ENCODE data around the gene VPS51. TPM values are rescaled to one million over a fixed set of nuclear protein-coding genes. Genes with fewer than 3 reads are reported as not detected.

VPS51 gene
- total and polyA plus RNA-seq, 9 of the 15 experiments (the other 6 are each of a cell fraction or from before 2014, with no cell fraction given) = 1.8 to 143 (median 46.8) TPM

GRCh38 chr11:65111744-65112545 lies 15.9 kb downstream of the VPS51 start, which contains the start of gene TM7SF2 (continued):
- no peak for TF ChIP-seq STAT5A (IDR thresholded peaks at IDR 0.05; ENCODE audit: borderline replicate concordance, low read length)
- TF ChIP-seq OTX1 (CRISPR knock-in tag; IDR thresholded peaks at IDR 0.05) = no peak
- 0 out of 4 replicates have a peak, but pooled peaks of 1 of the 2 experiments have one; percentile 10 for TF ChIP-seq TBL1XR1 (IDR thresholded peaks at IDR 0.05; ENCODE audit: low read length in 2 of 2)
- no peak for TF ChIP-seq SIN3B (IDR thresholded peaks at IDR 0.05; ENCODE audit: low read depth)
- 0 out of 2 replicates have a peak, but pooled peaks have one; percentile 67 for TF ChIP-seq KDM2B (CRISPR knock-in tag; IDR thresholded peaks at IDR 0.05)
- TF ChIP-seq ZNF311 (CRISPR knock-in tag; IDR thresholded peaks at IDR 0.05) = no peak
- no peak for TF ChIP-seq CREM (IDR thresholded peaks at IDR 0.05; ENCODE audit: low read depth)
- TF ChIP-seq TAF1 (IDR thresholded peaks at IDR 0.05; ENCODE audit: control insufficient read depth, extremely low read depth, insufficient read depth, low read length, severe bottlenecking) = peak; percentile 39
- TF ChIP-seq HLTF (IDR thresholded peaks at IDR 0.05) = no peak
- TF ChIP-seq ZNF551 (CRISPR knock-in tag; IDR thresholded peaks at IDR 0.05) = no peak
- TF ChIP-seq, protein P1, sequence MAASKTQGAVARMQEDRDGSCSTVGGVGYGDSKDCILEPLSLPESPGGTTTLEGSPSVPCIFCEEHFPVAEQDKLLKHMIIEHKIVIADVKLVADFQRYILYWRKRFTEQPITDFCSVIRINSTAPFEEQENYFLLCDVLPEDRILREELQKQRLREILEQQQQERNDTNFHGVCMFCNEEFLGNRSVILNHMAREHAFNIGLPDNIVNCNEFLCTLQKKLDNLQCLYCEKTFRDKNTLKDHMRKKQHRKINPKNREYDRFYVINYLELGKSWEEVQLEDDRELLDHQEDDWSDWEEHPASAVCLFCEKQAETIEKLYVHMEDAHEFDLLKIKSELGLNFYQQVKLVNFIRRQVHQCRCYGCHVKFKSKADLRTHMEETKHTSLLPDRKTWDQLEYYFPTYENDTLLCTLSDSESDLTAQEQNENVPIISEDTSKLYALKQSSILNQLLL (CRISPR knock-in tag; IDR thresholded peaks at IDR 0.05; ENCODE audit: borderline replicate concordance) = no peak
- TF ChIP-seq ZNF696 (CRISPR knock-in tag; conservative IDR thresholded peaks at IDR 0.05) = no peak
- TF ChIP-seq ZNF717 (CRISPR knock-in tag; IDR thresholded peaks at IDR 0.05) = 0 out of 2 replicates have a peak, but pooled peaks have one; percentile 9
- TF ChIP-seq KLF6 (CRISPR knock-in tag; IDR thresholded peaks at IDR 0.05; ENCODE audit: borderline replicate concordance) = no peak
- no peak for TF ChIP-seq RBM15 (IDR thresholded peaks at IDR 0.05; ENCODE audit: insufficient read depth, low read length)
- no peak for TF ChIP-seq SNRNP70 (optimal IDR thresholded peaks at IDR 0.05; ENCODE audit: low read depth, low read length)
- TF ChIP-seq ZZZ3 (IDR thresholded peaks at IDR 0.05) = no peak
- no peak for TF ChIP-seq ETS1 (conservative IDR thresholded peaks at IDR 0.05; ENCODE audit: control insufficient read depth, low read depth, low read length)
- no peak for TF ChIP-seq CREBBP (IDR thresholded peaks at IDR 0.05; ENCODE audit: low read depth, low read length)
- no peak for TF ChIP-seq HMG20A (CRISPR knock-in tag; conservative IDR thresholded peaks at IDR 0.05)
- TF ChIP-seq C11orf30 (IDR thresholded peaks at IDR 0.05; ENCODE audit: low read depth) = no peak
- TF ChIP-seq POLR2AphosphoS5 (IDR thresholded peaks at IDR 0.05; ENCODE audit: control insufficient read depth, insufficient read depth, low read depth, low read length) = peak; percentile 54; the same call in 1 of the 2 replicates
- no peak for TF ChIP-seq SMAD2 (IDR thresholded peaks at IDR 0.05; ENCODE audit: low read depth, low read length)
- no peak for TF ChIP-seq RCOR1 (IDR thresholded peaks at IDR 0.05; ENCODE audit: borderline replicate concordance in 1 of 2, low read depth in 2 of 2, low read length in 2 of 2)
- TF ChIP-seq MTA1 (IDR thresholded peaks at IDR 0.05; ENCODE audit: borderline replicate concordance) = no peak
- TF ChIP-seq ZBTB7A (IDR thresholded peaks at IDR 0.05; ENCODE audit: borderline replicate concordance, control insufficient read depth, low read depth, low read length) = no peak
- no peak for TF ChIP-seq ZNF324 (CRISPR knock-in tag; IDR thresholded peaks at IDR 0.05)
- no peak for TF ChIP-seq ZSCAN29 (IDR thresholded peaks at IDR 0.05)
- no peak for TF ChIP-seq CBX3 (IDR thresholded peaks at IDR 0.05; ENCODE audit: borderline replicate concordance in 1 of 2, low read length in 2 of 2)

All from K562 (cell line).